HG03469 (cell line): Measurements from ENCODE around the gene ERBIN.
"Not testable (repeated sequence)": the region's sequence is repeated elsewhere in the genome, so short reads cannot be mapped to it uniquely, and the experiment has no call there.

Experiments
- ATAC-seq: cut with Tn5 transposase; IDR thresholded peaks from one replicate; pipeline ENCODE4 v1.9.1; 2021; ENCODE audit warnings: mild to moderate bottlenecking, moderate library complexity, moderate number of reproducible peaks; ENCODE audit not compliant: unreplicated experiment

Gene ERBIN

DNA sequence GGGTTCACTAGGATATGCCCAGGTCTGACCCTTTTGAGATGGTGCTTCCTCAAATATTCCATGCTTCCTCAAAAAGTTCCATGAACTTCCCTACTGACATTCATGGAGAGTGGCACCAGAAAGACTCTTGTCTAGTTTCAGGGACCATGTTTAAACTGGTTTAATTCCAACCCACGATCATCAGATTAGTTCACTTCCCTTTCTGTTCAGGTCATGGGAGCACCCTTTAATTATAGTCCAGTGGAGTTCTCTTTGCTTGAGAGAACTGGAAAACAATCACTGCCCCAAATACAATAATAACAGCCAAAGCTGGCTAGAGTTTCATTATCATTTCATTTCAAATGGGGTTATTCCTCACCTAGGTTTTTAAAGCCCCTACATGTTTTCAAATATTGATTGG is 9.7 kb upstream of the ERBIN start:
- ATAC-seq = no peak

DNA sequence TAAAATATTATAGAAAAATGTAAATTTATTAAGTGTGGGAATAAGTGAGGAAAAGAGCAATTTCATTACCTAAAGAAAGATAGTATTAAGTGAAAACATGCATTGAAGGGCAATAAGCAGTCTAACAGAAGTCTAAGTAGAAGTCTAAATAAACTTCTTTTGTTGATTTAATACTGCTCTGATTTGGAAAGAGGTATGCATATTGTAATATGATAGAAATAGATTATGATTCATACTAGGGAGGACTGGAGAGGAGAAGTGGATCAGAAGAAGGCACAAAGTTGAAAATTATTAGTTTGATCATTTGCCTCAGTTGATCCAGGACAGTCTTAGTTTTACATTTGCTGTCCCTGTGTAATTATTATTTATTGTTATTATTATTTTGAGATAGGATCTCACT is 6.6 kb upstream of the ERBIN start:
- no peak for ATAC-seq

DNA sequence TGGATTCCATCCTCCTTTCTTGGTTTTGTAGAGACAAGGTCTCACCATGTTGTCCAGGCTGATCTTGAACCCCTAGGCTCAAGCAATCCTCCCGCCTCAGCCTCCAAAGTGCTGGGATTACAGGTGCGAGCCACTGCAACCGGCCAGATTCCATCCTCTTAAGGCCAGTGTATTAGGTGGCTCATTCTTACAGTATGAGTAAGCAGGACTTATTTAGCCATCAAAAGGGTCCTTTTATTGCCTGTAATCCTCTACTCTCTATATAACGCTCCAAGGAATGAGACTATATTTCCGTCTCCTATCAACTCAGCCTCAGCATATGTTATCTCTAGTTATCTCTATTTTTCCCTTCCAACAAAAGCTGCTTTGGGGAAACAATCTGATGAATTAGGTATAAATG is 3.0 kb upstream of the ERBIN start:
- ATAC-seq = no peak

DNA sequence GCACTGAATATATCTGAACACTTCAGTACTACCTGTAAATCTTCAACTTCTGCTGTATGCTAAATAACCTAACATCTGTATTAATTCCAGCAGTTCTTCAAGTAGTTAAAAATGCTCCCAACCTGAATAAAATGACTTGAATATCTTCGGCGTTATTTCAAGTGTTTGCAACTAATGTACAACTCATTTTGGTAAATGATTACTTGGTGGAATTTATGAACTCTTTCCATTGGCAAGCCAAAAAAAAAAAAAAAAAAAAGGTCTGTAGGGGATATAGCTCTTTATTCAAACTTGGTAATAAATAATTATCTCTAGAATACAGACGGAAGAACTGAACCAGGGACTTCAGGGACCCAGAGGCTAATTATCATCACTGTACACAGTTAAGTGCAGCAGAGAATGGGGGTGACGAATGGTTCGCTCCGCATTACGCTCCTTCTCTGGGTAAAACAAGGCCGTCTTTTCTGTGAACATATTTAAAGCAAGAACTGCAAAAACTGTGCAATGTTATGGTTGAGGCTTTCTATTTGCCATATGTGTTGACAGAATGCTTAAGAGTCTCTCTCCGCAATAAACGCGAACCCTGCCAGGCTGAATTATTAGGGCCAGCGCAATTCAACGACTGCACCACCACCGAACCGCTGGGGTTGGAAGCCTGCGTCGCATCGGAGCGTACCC is 1.9 kb upstream of the ERBIN start:
- ATAC-seq = no peak

DNA sequence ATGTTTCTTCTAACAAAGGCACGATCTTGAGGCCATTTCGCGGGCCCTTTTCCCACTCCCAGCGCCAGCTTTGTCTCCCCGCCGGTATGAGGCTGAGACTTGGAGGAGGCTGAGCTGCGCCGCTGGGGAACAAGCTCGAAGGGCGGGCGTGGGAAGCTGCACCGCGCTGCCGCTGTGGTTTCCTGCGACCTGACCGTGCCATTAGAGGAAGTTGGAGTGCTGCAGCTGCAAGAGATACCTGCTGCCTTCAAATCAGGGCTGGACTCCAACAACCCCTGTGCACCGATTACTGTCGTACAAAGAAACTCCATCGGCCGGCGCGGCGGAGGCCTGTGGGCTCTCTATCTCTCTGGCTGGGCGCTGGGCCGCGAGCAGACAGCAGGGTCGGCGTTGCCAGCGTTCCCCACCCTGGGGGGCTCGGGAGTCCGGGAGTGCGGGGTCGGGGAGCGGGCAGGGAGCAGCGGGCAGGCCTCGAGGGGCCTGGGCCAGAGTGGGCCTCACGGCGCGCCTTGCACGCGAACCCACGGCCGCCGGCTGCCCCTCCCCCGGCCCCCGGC is 1.3 kb upstream of the ERBIN start:
- peak; percentile 36 for ATAC-seq

DNA sequence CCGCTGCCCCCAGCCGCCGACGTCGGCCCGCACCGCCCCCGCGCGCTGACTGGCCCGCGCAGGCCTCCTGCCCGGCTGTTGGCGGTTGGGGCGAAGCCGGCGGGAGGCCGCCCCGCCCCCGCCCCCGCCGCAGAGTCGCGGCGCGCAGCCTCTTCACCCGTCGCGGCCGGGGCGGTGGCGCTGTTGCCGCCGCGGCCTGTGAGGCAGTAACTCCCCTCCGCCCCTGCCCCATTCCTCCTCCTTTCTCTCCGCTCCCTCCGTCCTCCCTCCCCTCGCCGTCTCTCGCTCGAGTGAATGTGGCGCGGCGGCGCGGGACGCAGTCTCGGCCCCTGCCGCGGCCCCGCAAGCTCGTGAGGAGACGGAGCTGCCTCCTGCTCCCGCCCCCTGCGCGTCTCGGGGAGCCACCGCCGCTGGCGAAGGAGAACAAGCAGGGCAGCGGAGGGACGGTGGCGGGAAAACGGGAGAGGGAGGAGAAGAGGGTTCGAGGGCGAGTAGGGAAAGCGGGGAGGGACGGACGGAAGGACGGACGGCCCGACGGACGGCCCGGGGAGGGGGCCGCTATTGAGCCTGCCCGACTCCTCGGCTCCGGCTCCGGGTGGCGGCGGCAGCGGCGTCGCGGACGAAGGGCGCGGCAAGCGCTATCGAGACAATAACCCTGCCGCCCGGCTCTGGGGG is 637 bp upstream of the ERBIN start:
- peak; percentile 49 for ATAC-seq

DNA sequence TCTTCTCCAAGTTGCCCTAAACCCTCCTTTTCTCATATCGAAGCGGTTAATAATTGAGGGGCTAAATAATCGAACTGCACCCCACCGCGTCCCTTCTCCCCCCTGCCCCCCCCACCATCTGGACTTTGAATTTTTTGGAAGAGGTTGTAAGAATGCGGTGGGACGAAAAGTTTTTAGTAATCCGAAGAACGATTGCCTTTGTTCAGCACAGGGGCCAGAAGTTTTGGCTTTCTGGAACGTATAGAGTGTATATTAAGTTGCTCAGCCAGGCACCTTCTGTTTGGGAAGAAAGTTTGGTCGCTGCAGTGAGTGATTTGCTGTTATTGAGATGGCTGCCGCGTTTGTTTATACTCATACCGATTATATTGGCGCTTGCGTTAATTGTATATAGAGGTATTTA is 518 bp downstream of the ERBIN start:
- ATAC-seq = no peak

DNA sequence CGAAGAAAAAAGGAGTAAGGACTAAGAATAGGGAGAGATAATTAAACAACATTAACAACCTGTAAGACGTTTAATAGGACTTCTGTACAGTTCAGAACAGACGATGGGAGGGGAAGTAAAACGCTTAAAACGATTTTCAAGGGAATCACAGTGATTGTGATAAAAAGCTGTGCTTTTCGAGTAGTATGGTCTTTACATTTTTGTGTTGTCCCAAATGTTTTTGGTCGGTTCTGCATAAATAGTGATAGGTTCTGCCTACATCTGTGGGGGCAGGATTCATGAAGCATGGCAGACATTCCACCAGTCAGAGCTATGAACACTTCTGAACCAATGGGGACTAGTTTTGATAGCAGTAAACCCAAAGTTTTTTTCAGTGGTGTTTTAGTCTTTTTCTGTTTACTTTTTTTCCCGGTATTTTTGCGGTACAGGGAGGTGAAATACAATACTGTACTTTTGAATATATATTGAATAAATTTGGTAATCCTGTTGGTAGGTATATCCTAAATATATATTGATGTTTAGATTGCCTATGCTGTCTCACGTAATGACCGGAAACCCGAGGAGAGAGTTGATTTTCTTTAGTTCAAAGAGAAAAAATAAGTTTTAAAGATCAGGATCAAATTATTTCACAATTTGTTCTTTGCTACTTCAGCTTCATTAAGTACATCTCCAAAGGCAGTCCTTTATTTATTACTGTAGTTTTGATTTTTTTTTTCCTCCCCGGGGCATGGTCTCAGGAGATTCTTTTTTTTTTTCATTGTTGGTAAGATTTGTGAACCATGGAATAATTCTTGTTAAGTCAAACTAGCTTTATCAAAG is 1.3 kb downstream of the ERBIN start:
- peak; percentile 22 for ATAC-seq

DNA sequence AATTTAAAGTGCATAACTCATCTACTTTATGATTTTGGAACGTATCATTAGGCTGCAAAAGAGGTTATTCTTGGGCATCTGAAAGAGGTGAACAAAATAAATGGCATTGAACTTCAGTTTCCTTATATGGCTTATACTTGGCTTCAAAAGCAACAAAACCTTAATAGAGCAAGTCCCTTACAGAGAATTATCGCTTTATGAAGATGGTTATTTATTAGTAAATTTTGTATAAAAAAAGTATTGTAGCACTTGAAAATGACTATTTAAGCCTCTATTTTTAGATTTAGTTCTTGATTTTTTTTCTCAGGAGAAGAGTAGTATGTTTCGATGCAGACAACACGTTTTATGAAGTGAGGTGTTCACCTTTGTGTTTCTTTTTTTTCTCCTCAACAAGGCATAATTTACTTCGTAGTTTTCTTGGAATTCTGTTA is 2.0 kb downstream of the ERBIN start:
- ATAC-seq = no peak

DNA sequence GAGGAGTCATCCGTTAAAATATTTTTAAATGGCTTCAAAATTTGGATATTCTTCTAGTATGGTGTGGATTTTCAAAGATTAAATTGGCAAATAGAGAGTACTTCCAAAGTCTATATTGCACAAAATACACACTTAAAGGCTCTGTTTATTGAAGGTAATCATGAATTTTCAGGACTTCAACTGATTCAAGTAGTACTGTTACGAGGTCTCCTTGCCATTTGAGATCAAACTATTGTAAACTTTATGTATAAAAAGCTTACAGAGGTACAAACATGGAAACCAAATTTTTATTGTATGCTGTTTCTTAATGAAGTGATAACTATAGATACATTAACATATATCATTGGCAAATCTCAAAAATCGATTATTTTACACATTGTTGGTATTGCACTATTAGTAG is 2.5 kb downstream of the ERBIN start:
- ATAC-seq = no peak

DNA sequence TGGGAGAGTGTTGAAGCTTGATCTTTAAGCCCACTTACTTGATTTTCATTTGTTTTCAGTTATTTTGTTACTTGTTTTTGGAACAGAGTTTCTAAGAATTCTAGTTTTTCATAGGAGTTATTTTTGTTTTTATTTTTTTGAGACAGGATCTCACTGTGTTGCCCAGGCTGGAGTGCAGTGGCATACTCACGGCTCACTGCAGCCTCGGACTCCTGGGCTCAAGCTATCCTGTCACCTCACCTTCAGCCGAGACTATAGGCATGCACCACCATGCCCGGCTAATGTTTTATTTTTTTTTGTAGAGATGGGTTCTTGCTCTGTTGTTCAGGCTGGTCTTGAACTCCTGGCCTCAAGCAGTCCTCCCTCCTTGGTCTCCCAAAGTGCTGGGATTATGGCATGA is 6.3 kb downstream of the ERBIN start:
- ATAC-seq = no peak

DNA sequence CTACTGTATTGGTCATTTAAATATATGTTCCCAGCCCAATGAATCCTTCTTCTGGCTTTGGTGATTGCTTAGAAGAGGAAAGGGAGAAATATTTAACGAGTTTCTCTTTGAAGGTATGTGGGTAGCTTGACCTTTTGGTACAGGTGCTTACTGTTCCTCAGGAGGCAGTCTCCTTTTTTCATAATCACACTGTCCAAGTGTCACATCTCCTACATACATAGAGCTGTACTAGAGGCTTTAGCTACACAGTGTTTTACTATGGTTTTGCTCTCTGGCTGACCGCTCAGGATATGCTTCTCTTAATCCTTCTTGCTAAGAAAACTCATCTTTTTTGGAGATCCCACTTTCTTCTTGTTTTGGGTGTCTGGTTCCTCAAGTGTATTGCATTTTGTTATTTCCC is 6.9 kb downstream of the ERBIN start:
- no peak for ATAC-seq

DNA sequence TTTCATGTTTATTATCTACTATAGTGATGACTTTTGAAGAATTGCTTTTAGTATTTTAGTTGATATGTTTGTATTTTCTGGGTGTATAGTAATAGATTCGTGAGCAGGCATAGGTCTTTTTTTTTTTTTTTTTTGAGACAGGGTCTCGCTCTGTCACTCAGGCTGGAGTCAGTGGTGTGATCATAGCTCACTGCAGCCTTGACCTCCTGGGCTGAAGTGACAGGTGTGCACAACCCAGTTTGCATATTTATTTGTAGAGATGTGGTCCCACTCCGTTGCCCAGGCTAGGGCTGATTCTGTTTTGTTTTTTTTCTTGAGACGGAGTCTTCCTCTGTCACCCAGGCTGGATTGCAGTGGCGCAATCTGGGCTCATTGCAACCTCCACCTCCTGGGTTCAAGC is 11.9 kb downstream of the ERBIN start:
- ATAC-seq = peak; percentile 67

DNA sequence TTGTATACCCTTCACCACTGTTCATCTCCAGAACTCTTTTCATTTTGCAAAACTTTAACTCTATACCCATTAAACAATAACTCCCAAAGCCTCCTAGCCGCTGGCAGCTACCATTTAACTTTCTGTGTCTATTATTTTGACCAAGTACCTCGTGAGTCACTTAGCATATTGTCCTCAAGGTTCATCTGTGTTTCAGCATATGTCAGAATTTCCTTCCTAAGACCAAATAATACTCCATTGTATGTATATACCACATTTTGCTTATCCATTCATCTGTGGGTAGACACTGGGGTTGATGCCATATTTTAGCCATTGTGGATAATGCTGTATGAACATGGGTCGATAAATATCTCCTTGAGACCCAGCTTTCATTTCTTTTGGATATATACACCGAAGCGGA is 17.4 kb downstream of the ERBIN start:
- ATAC-seq = no peak

DNA sequence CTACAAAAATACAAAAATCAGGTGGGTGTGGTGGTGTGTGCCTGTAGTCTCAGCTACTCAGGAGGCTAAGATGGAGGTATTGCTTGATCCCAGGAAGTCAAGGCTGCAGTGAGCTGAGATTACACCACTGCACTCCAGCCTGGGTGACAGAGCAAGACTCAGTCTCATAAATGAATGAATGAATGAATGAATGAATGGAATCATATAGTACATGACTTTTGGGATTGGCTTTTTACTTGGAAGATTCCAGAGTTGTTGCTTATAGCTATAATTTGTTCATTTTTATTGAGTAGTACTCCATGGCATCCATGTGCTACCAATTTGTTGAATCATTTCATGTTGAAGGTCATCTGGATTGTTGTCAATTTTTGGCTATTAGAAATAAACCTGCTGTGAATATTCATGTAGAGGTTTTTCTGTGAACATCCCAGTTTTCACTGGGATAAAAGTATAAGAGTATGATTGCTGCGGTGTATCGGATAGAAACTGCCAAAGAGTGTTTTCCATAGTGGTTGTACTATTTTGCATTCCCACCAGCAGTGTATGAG is 19.9 kb downstream of the ERBIN start:
- no peak for ATAC-seq

DNA sequence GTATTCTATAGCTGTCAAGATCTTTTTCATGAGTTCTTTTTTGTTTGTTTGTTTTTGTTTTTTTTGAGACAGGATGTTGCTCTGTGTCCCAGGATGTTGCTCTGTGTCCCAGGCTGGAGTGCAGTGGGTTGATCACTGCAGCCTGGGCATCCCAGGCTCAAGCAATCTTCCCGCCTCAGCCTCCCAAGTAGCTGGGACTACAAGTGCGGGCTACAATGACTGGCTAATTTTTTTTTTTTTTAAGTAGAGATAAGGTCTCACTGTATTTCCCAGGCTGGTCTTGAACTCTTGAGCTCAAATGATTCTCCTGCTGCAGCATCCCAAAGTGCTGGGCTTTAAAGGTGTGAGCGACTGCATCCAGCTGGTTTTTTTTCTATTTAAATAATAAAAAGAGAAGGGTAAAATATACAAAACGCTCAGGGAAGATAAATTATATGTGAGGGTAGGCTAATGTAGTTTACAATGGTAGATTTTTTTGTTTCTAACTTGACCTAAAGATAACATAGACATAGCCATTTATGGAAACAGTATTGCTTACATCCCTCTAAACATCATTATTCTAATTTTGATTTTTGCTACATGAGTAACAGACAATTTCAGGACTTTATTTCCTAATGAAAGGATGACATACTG is 21.9 kb downstream of the ERBIN start:
- no peak for ATAC-seq

DNA sequence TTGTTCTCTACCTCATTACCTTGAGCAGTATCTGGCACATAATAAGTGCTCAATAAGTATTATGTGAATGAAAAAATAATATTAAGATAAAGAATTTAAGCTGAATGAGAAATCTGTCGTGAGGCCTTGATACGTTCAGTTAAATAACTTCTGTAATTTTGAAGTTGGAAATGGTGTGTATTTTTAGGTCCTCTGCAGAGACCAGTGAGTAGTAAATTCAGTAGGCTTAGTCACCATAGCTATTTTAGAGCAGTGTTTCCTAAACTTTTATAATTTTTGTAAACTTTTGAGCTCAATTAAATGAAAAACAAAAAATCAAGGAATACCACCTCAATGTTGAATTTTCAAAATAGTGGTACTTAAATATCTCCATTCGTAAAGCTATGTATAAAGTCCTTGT is 25.0 kb downstream of the ERBIN start:
- no peak for ATAC-seq

DNA sequence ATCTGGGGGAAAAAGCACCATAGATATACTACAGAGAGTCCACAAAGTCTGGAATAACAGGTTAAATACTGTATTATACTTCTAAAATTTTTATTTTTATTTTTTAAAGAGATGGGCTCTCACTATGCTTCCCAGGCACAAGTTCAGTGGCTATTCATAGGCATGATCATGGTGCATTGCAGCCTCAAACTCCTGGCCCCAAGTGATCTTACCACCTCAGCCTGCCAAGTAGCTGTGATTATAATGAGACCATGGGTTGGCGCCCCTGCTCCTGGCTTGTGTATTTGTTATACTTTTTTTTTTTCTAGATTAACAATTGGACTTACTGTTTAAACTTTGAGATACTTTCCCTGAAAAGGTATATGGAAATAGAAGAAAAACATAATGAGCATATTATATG is 25.9 kb downstream of the ERBIN start:
- ATAC-seq = no peak

DNA sequence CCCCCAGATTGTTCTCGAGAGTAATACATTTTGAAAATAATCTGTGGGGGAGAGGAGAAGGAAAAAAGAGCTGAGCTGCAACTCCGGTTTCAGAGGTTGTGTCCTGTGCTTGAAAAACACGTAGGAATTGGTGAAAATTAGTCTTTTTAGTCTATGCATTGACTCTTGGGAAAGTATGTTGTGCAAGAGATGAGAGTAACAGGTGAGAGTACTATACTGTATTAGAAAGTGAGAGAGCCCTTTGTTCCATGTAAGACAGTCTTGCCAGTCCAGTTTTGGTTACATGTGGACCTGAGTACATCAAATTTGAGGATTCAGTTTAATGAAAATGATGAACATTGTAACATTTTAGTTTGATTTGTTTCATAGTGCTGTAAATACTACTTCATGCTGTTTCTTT is 27.8 kb downstream of the ERBIN start:
- ATAC-seq = no peak

DNA sequence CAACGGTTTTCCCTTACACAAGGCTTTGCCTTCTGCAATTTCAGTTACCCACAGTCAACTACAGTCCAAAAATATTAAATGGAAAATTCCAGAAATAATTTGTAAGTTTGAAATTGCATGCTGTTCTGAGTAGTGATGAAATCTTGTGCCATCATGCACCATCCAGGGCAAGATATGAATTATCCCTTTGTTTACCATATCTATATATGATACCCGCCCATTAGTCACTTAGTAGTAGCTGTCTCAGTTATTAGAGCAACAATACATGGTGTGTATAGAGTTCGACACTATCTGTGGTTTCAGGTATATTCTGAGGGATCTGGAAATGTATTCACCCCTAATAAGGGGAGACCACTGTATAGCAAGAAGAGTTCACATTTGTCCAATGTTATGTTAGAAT is 29.4 kb downstream of the ERBIN start:
- no peak for ATAC-seq

DNA sequence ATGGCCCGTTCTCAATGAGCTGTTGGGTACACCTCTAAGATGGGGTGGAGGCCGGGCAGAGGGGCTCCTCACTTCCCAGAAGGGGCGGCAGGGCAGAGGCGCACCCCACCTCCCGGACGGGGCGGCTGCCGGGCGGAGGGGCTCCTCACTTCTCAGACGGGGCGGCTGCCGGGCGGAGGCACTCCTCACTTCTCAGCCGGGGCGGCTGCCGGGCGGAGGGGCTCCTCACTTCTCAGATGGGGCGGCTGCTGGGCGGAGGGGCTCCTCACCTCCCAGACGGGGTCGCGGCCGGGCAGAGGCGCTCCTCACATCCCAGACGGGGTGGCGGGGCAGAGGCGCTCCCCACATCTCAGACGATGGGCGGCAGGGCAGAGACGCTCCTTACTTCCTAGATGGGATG is 31.3 kb downstream of the ERBIN start:
- not testable (repeated sequence) for ATAC-seq
